Mammary epithelial cell (primary cell): ENCODE measurements around the gene SLC25A21.

ENCODE experiments used
- EZH2 ChIP-seq: IDR thresholded peaks from 2 replicates; pipeline ENCODE4 v1.6.1; 2012; ENCODE audit warnings: low read length, inconsistent platforms, borderline replicate concordance
- TF ChIP-seq, protein P1 (sequence below), 2 donors: IDR thresholded peaks in 1 of 2; conservative IDR thresholded peaks in 1 of 2; 2 replicates each; pipeline ENCODE4 v1.5.1; 2011 to 2012; ENCODE audit warnings: inconsistent platforms in 2 of 2, low read length in 2 of 2, mild to moderate bottlenecking in 2 of 2, control low read depth in 1 of 2, low read depth in 1 of 2; ENCODE audit not compliant: insufficient read depth in 1 of 2; ENCODE audit errors: extremely low read depth in 1 of 2

DNA sequence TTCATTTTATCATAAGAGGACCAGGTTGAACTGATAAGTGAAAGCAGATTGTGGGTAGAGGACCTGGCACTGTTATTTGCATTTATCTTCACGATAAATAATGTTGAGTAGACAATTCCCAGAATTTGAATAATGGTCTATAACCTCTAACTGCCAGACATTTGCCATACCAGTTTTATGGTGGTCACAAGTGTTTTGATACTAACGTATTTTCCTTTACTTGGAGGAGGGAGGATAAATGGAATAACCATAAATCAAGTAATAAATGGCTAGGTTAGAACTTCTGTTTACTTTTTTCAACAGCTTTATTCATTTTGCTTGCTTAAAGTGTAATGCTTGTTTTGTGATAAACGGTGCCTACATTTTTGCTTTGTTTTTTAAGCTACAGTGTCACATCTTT, 501.3 kb downstream of the SLC25A21 start:
- TF ChIP-seq, protein P1, sequence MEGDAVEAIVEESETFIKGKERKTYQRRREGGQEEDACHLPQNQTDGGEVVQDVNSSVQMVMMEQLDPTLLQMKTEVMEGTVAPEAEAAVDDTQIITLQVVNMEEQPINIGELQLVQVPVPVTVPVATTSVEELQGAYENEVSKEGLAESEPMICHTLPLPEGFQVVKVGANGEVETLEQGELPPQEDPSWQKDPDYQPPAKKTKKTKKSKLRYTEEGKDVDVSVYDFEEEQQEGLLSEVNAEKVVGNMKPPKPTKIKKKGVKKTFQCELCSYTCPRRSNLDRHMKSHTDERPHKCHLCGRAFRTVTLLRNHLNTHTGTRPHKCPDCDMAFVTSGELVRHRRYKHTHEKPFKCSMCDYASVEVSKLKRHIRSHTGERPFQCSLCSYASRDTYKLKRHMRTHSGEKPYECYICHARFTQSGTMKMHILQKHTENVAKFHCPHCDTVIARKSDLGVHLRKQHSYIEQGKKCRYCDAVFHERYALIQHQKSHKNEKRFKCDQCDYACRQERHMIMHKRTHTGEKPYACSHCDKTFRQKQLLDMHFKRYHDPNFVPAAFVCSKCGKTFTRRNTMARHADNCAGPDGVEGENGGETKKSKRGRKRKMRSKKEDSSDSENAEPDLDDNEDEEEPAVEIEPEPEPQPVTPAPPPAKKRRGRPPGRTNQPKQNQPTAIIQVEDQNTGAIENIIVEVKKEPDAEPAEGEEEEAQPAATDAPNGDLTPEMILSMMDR (conservative IDR thresholded peaks at IDR 0.05 in 1 of 2, IDR thresholded peaks at IDR 0.05 in 1 of 2; ENCODE audit: extremely low read depth in 1 of 2, insufficient read depth in 1 of 2, low read depth in 1 of 2, low read length in 2 of 2): no peak
- no peak for TF ChIP-seq EZH2
